ENCODE measurements around the gene UGT1A10.
"Not testable (repeated sequence)": the region's sequence is repeated elsewhere in the genome, so short reads cannot be mapped to it uniquely, and the experiment has no call there.

Gene UGT1A10

DNA sequence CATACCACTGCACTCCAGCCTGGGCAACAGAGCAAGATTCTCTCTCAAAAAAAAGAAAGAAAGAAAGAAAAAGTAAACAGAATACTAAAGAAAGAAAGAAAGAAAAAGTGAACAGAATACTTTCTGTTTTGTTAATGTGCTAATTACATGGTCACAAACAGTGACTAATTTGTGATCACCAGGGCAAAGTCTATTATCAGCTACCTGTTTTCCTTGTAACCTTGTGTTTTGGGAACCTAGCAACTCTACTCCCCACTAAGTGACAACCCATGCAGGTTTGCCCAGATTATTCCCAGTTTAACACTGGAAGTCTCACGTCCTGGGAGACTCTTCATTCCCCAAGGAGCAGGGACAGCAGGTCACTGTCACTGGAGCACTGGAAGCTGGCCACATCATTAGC, 18.8 kb downstream of the UGT1A10 start:
- DNase-seq (ENCODE audit: low spot score), result no peak
- TF ChIP-seq, protein P1, sequence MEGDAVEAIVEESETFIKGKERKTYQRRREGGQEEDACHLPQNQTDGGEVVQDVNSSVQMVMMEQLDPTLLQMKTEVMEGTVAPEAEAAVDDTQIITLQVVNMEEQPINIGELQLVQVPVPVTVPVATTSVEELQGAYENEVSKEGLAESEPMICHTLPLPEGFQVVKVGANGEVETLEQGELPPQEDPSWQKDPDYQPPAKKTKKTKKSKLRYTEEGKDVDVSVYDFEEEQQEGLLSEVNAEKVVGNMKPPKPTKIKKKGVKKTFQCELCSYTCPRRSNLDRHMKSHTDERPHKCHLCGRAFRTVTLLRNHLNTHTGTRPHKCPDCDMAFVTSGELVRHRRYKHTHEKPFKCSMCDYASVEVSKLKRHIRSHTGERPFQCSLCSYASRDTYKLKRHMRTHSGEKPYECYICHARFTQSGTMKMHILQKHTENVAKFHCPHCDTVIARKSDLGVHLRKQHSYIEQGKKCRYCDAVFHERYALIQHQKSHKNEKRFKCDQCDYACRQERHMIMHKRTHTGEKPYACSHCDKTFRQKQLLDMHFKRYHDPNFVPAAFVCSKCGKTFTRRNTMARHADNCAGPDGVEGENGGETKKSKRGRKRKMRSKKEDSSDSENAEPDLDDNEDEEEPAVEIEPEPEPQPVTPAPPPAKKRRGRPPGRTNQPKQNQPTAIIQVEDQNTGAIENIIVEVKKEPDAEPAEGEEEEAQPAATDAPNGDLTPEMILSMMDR (IDR thresholded peaks at IDR 0.05; ENCODE audit: extremely low read depth, insufficient read depth, missing control alignments), result no peak
- in situ Hi-C loops (cut with MboI; ENCODE audit: low pct_unique_long_range_greater_than_20kb, low sequenced_read_pairs, unreplicated experiment), result no loop called here

- DNase-seq (ENCODE audit: low spot score); in situ Hi-C loops (cut with MboI; ENCODE audit: low pct_unique_long_range_greater_than_20kb, low sequenced_read_pairs, unreplicated experiment): not testable (repeated sequence)
Observed at GRCh38 chr2:233655943-233656342, 19.7 kb downstream of the UGT1A10 start.

- peak; percentile 2 for DNase-seq (ENCODE audit: low spot score)
- in situ Hi-C loops (cut with MboI; ENCODE audit: low pct_unique_long_range_greater_than_20kb, low sequenced_read_pairs, unreplicated experiment), result no loop called here
- TF ChIP-seq, protein P1 (IDR thresholded peaks at IDR 0.05; ENCODE audit: extremely low read depth, insufficient read depth, missing control alignments), result no peak
Observed at GRCh38 chr2:233656443-233656842, 20.2 kb downstream of the UGT1A10 start.

DNA sequence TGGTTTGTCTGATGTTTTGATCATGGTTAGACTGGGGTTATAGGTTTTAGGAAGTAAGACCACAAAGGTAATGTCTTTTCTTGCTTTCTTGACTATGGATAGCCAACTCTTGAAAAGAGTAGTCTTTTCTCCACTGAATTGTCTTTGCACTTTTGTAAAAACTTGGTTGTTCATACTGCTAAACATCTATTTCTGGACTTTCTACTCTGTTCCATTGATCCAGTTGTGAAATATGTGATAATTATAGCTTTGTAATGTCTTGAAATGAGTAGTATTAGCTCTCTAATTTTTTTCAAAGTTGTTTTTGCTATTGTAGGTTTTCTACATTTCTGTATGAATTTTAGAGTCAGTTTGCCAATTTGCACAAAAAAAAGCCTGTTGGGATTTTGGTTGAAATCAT, 22.4 kb downstream of the UGT1A10 start:
- no peak for DNase-seq (ENCODE audit: low spot score)
- TF ChIP-seq, protein P1 (IDR thresholded peaks at IDR 0.05; ENCODE audit: extremely low read depth, insufficient read depth, missing control alignments), result no peak
- in situ Hi-C loops (cut with MboI; ENCODE audit: low pct_unique_long_range_greater_than_20kb, low sequenced_read_pairs, unreplicated experiment), result no loop called here

- in situ Hi-C loops (cut with MboI; ENCODE audit: low pct_unique_long_range_greater_than_20kb, low sequenced_read_pairs, unreplicated experiment), result no loop called here
- TF ChIP-seq, protein P1 (IDR thresholded peaks at IDR 0.05; ENCODE audit: extremely low read depth, insufficient read depth, missing control alignments), result no peak
- DNase-seq (ENCODE audit: low spot score), result no peak
Observed at GRCh38 chr2:233663911-233664310, 27.7 kb downstream of the UGT1A10 start.

- TF ChIP-seq, protein P1 (IDR thresholded peaks at IDR 0.05; ENCODE audit: extremely low read depth, insufficient read depth, missing control alignments), result no peak
- no peak for DNase-seq (ENCODE audit: low spot score)
- in situ Hi-C loops (cut with MboI; ENCODE audit: low pct_unique_long_range_greater_than_20kb, low sequenced_read_pairs, unreplicated experiment), result no loop called here
Observed at GRCh38 chr2:233668605-233669260, 32.5 kb downstream of the UGT1A10 start.

- no peak for DNase-seq (ENCODE audit: low spot score)
- in situ Hi-C loops (cut with MboI; ENCODE audit: low pct_unique_long_range_greater_than_20kb, low sequenced_read_pairs, unreplicated experiment), result no loop called here
- TF ChIP-seq, protein P1 (IDR thresholded peaks at IDR 0.05; ENCODE audit: extremely low read depth, insufficient read depth, missing control alignments), result no peak
Observed at GRCh38 chr2:233671290-233672161, 35.3 kb downstream of the UGT1A10 start, which contains the start of gene UGT1A9. Gene UGT1A9, plus strand, starts transcription at chr2:233671898. Its CDS starts 37 bp downstream, at chr2:233671935.

All from GM13977 (cell line).